Activated T-cell treated with anti-CD3 and anti-CD28 coated beads, Interleukin-2, amount 50 U/mL, for 72 hours (primary cell): Measurements from ENCODE around the gene RBM33. TPM values are rescaled to one million over a fixed set of nuclear protein-coding genes. Genes with fewer than 3 reads are reported as not detected.

Source experiments
- ATAC-seq, 2 donors: fragments of 150-1000 bp; cut with Tn5 transposase; replicated peaks in 1 of 2; 2 replicates each; pipeline ENCODE4 v1.10.0; 2021; ENCODE audit warnings: moderate library complexity in 2 of 2, mild to moderate bottlenecking in 1 of 2
- DNase-seq, 2 donors: peaks; one replicate each; pipeline ENCODE4 v3.0.0; 2021 to 2022; ENCODE audit warnings: mixed read lengths in 1 of 2
- H3K27ac Mint-ChIP-seq: one replicate; pipeline ENCODE4 v1.8.0; 2022; ENCODE audit warnings: mild to moderate bottlenecking, moderate library complexity, mixed read lengths
- H3K27me3 Mint-ChIP-seq: one replicate; pipeline ENCODE4 v1.8.0; 2022; ENCODE audit warnings: low read depth, mixed read lengths
- H3K36me3 Mint-ChIP-seq, 2 donors: one replicate each; pipeline ENCODE4 v1.8.0; 2022; ENCODE audit warnings: mixed read lengths in 2 of 2, mild to moderate bottlenecking in 1 of 2; ENCODE audit not compliant: insufficient read depth in 2 of 2
- H3K4me1 Mint-ChIP-seq: one replicate; pipeline ENCODE4 v1.8.0; 2022; ENCODE audit warnings: low read depth, mixed read lengths
- H3K4me3 Mint-ChIP-seq, 2 donors: one replicate each; pipeline ENCODE4 v1.8.0; 2022; ENCODE audit warnings: mild to moderate bottlenecking in 2 of 2, mixed read lengths in 2 of 2, moderate library complexity in 2 of 2
- H3K9me3 Mint-ChIP-seq, 2 donors: one replicate each; pipeline ENCODE4 v1.8.0; 2022; ENCODE audit warnings: mixed read lengths in 2 of 2
- total RNA-seq, 2 donors: library from RNA; stranded (reverse); gene quantifications; one replicate each; pipeline ENCODE4 v1.2.3, GENCODE V29; 2022

The RBM33 gene
- total RNA-seq, 2 donors from 2014 or later, result 93.1 to 104 TPM

- Mint-ChIP-seq H3K9me3 (peaks cover 9% of the 10 kb centered on the region in 2 donors), H3K27me3 (no peaks in the 10 kb centered on the region), H3K4me3 (no peak overlapping the region), H3K36me3 (peaks cover 18 to 31% of the 10 kb centered on the region in 2 donors), H3K27ac (peak overlapping the region; percentile 76), H3K4me1 (peaks cover 89% of the 10 kb centered on the region)
- DNase-seq, result no peak
- ATAC-seq, result no peak
Observed at GRCh38 chr7:155652156-155653114, 8.0 kb downstream of the RBM33 start.

- no peak for DNase-seq
- Mint-ChIP-seq H3K4me1 (peaks cover 83% of the 10 kb centered on the region), H3K27me3 (no peaks in the 10 kb centered on the region), H3K36me3 (peaks cover 10 to 17% of the 10 kb centered on the region in 2 donors), H3K9me3 (peaks cover 5 to 6% of the 10 kb centered on the region in 2 donors), H3K27ac (peak overlapping the region; percentile 72), H3K4me3 (peak overlapping the region in 1 of 2 donors; percentile 66)
- ATAC-seq, result no peak
Observed at GRCh38 chr7:155653803-155654202, 9.3 kb downstream of the RBM33 start.

- Mint-ChIP-seq H3K27ac (peak overlapping the region; percentile 42), H3K4me3 (no peak overlapping the region), H3K27me3 (no peaks in the 10 kb centered on the region), H3K9me3 (peaks cover under 1 to 2% of the 10 kb centered on the region in 2 donors), H3K4me1 (peaks cover 89% of the 10 kb centered on the region), H3K36me3 (peaks cover 4 to 6% of the 10 kb centered on the region in 2 donors)
- ATAC-seq (no peak), DNase-seq (no peak)
Observed at GRCh38 chr7:155656891-155657290, 12.4 kb downstream of the RBM33 start.

GRCh38 chr7:155660059-155660757 lies 15.7 kb downstream of the RBM33 start:
- Mint-ChIP-seq H3K27ac (peak overlapping the region; percentile 87), H3K36me3 (peaks cover 4 to 6% of the 10 kb centered on the region in 2 donors), H3K4me1 (peaks cover 83% of the 10 kb centered on the region), H3K4me3 (peak overlapping the region; percentile 65 to 73), H3K9me3 (peaks cover 2% of the 10 kb centered on the region in 2 donors), H3K27me3 (no peaks in the 10 kb centered on the region)
- ATAC-seq (peak; percentile 87 to 91), DNase-seq (peak; percentile 16 to 22)

GRCh38 chr7:155660758-155661093 lies 16.3 kb downstream of the RBM33 start:
- Mint-ChIP-seq H3K4me3 (peak overlapping the region; percentile 65 to 73), H3K36me3 (peaks cover 4 to 8% of the 10 kb centered on the region in 2 donors), H3K4me1 (peaks cover 85% of the 10 kb centered on the region), H3K27me3 (no peaks in the 10 kb centered on the region), H3K9me3 (peaks cover 2% of the 10 kb centered on the region in 2 donors), H3K27ac (peak overlapping the region; percentile 87)
- DNase-seq (no peak), ATAC-seq (peak; percentile 78 to 82)

- Mint-ChIP-seq H3K4me1 (peaks cover 86% of the 10 kb centered on the region), H3K27ac (peak overlapping the region; percentile 88), H3K4me3 (peak overlapping the region; percentile 31 to 56), H3K9me3 (peaks cover 2% of the 10 kb centered on the region in 2 donors), H3K36me3 (peaks cover 4 to 9% of the 10 kb centered on the region in 2 donors), H3K27me3 (no peaks in the 10 kb centered on the region)
- DNase-seq (no peak), ATAC-seq (no peak)
Observed at GRCh38 chr7:155662343-155663043, 18.0 kb downstream of the RBM33 start.

GRCh38 chr7:155663937-155664336 lies 19.5 kb downstream of the RBM33 start:
- H3K27me3 Mint-ChIP-seq, result no peaks in the 10 kb centered on the region
- peaks cover 2% of the 10 kb centered on the region in 2 donors for H3K9me3 Mint-ChIP-seq
- peaks cover 92% of the 10 kb centered on the region for H3K4me1 Mint-ChIP-seq
- H3K27ac Mint-ChIP-seq, result no peak overlapping the region
- no peak overlapping the region for H3K4me3 Mint-ChIP-seq
- ATAC-seq (no peak), DNase-seq (no peak)
- peaks cover 4 to 9% of the 10 kb centered on the region in 2 donors for H3K36me3 Mint-ChIP-seq

- DNase-seq (no peak), ATAC-seq (peak in 1 of 2 donors; percentile 12)
- H3K4me1 Mint-ChIP-seq, result peaks cover 86% of the 10 kb centered on the region
- H3K36me3 Mint-ChIP-seq, result peaks cover 2 to 7% of the 10 kb centered on the region in 2 donors
- H3K9me3 Mint-ChIP-seq, result peaks cover 0 to 2% of the 10 kb centered on the region in 2 donors
- no peaks in the 10 kb centered on the region for H3K27me3 Mint-ChIP-seq
- H3K27ac Mint-ChIP-seq, result peak overlapping the region; percentile 93
- peak overlapping the region; percentile 29 to 81 for H3K4me3 Mint-ChIP-seq
Observed at GRCh38 chr7:155665079-155665956, 20.9 kb downstream of the RBM33 start.

- DNase-seq, result no peak
- Mint-ChIP-seq H3K4me1 (peaks cover 86% of the 10 kb centered on the region), H3K4me3 (peak overlapping the region; percentile 29 to 81), H3K9me3 (peaks cover 0 to 2% of the 10 kb centered on the region in 2 donors), H3K27me3 (no peaks in the 10 kb centered on the region), H3K36me3 (peaks cover 2 to 7% of the 10 kb centered on the region in 2 donors), H3K27ac (peak overlapping the region; percentile 93)
- peak; percentile 85 to 88 for ATAC-seq
Observed at GRCh38 chr7:155665957-155666287, 21.5 kb downstream of the RBM33 start.

- no peak for DNase-seq
Observed at GRCh38 chr7:155667241-155667829, 22.9 kb downstream of the RBM33 start.

GRCh38 chr7:155669717-155670505 lies 25.4 kb downstream of the RBM33 start:
- ATAC-seq (no peak), DNase-seq (no peak)
- Mint-ChIP-seq H3K36me3 (peaks cover 0 to 3% of the 10 kb centered on the region in 2 donors), H3K27me3 (no peaks in the 10 kb centered on the region), H3K4me3 (no peak overlapping the region), H3K27ac (no peak overlapping the region), H3K9me3 (no peaks in the 10 kb centered on the region), H3K4me1 (peaks cover 53% of the 10 kb centered on the region)

More at GRCh38 chr7:155667241-155667829, 22.9 kb downstream of the RBM33 start:
- no peaks in the 10 kb centered on the region for H3K9me3 Mint-ChIP-seq
- peaks cover 73% of the 10 kb centered on the region for H3K4me1 Mint-ChIP-seq
- H3K36me3 Mint-ChIP-seq, result peaks cover 0 to 3% of the 10 kb centered on the region in 2 donors
- no peak overlapping the region for H3K27ac Mint-ChIP-seq
- no peak overlapping the region for H3K4me3 Mint-ChIP-seq
- ATAC-seq, result peak; percentile 31 to 43
- H3K27me3 Mint-ChIP-seq, result no peaks in the 10 kb centered on the region
